GM18951 (cell line): ENCODE data around the gene IZUMO4.
A peak's percentile ranks its signal among the peaks of the same experiment; 100 is the strongest.

Source experiments
- POLR2A ChIP-seq: IDR thresholded peaks from 4 replicates; pipeline ENCODE4 v1.6.1; 2011; ENCODE audit warnings: mild to moderate bottlenecking; ENCODE audit not compliant: insufficient read length, insufficient read depth; ENCODE audit errors: extremely low read depth
- in situ Hi-C: fragments of 300-500 bp; cut with MboI; formaldehyde crosslinking; loops from one replicate; pipeline ENCODE4 v1.12.0; 2022; ENCODE audit warnings: low sequenced_read_pairs, mixed read lengths, inconsistent platforms; ENCODE audit not compliant: unreplicated experiment

Gene IZUMO4, protein sequence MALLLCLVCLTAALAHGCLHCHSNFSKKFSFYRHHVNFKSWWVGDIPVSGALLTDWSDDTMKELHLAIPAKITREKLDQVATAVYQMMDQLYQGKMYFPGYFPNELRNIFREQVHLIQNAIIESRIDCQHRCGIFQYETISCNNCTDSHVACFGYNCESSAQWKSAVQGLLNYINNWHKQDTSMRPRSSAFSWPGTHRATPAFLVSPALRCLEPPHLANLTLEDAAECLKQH

DNA sequence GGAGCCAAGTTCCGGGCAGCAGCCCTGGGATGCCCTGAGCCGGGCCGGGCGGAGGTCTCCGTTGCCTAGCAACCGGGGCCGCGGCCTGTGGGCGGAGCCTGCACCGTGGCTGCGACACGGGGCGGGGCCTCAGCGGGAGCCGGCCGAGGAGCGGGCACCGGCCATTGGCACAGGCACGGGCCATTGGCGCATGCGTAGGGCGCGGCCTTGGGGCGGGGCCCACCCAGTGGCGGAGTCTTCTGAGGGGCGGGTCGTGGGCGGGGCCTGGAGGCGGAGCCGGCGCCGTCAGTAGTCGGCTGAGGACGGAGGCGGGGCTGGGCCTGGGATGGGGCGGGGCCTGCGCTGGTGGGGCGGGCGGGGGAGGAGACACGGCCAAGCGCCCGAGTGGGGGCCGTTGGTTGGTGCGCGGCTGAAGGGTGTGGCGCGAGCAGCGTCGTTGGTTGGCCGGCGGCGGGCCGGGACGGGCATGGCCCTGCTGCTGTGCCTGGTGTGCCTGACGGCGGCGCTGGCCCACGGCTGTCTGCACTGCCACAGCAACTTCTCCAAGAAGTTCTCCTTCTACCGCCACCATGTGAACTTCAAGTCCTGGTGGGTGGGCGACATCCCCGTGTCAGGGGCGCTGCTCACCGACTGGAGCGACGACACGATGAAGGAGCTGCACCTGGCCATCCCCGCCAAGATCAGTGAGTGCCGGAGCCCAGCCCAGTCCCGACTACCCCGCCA, at the start of gene IZUMO4:
Gene IZUMO4, plus strand, starts transcription at position 436 of the 723 bp plus-strand sequence. Its CDS starts 31 bp downstream, at position 467.
- peak; percentile 39 for TF ChIP-seq POLR2A
- in situ Hi-C loops = no loop called here

DNA sequence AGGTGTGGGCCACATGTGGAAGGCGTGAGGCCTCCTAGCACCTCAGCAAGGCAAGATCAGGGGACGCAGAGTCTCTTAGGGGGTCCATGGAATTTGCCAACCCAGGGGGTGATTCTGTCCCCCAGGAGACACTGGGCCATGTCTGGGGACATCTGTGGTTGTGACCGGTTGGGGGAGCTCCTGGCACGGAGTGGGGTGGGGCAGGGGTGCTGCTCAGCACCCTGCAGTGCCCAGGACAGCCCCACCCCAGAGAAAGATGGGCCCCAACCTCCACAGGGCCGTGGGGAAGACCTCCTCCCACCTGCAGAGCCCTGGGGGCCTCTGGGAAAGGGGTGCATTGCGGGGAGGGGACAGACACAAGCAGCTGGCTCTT, 49.7 kb upstream of the IZUMO4 start:
- in situ Hi-C loops = no loop called here
- TF ChIP-seq POLR2A = no peak

DNA sequence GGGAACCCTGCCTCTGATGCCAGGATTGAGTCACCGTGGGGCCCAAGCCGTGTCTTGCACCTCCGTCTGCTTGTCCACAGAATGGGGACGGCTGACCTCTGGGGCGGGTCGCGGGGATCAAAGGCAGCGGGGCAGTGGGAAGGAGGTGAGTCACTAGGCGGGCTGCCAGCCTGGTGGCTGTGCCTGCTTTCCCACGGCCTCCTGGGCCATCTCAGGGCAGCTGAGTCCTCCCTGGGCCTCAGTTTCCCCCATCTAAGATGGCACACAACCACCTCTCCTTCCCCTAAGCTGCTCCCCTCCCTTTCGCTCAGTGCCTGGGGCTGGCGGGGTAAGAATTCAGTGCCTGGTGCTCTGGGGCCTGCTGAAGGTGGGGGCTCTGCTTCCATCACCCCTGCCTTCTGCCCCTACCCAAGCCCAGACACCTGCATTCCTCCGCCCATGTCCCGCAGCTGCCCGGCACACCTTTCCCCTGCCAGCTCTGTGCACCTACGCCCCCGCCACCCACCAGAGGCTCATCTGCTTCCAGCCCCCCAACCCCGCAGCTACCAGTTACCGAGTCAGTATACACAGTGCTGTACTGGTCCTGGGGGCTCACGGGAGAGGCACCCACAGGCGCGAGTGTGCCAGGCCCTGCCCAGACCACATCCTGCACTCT, 49.1 kb upstream of the IZUMO4 start:
- TF ChIP-seq POLR2A = no peak
- in situ Hi-C loops = no loop called here

DNA sequence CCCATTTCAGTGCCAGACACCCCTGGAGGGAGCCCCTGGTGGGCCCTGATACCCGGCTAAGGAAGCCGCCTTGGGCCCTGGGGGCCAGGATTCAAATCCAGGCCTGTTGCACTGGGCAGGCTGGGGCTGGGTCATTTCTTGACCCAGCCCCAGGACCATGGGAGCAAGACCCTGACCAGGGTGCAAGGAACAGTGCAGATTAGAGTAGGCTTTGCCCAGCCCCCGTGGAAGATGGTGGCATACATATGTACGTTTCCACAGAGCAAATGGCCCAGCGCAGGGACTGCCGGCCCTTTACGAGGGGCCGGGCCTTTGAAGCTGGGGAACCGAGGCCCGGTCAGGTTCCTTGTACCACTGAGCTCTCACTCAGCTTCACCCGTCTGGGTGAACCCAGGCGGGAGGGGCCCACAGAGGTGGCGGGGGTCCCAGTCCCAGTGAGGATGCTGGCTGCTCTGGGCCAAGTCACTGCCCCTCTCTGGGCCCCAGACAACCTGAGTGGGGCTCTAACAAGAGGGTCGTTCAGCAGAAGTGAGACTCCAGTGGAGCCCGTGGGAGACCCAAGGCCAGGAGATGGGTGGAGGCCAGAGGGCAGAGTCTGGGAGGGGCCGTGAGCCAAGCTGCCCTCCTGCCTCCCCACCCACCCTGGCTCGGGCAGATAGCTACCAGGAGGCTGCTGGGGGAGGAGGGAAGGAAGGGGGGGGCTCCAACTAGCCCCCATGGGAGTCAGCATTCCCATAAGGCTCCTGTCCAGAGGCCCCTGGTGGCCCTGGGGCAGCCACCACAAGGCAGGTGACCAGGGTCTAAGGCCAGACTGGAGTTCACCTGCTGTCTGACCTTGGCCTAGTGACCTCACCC, 48.4 kb upstream of the IZUMO4 start:
- TF ChIP-seq POLR2A = no peak
- in situ Hi-C loops = no loop called here

DNA sequence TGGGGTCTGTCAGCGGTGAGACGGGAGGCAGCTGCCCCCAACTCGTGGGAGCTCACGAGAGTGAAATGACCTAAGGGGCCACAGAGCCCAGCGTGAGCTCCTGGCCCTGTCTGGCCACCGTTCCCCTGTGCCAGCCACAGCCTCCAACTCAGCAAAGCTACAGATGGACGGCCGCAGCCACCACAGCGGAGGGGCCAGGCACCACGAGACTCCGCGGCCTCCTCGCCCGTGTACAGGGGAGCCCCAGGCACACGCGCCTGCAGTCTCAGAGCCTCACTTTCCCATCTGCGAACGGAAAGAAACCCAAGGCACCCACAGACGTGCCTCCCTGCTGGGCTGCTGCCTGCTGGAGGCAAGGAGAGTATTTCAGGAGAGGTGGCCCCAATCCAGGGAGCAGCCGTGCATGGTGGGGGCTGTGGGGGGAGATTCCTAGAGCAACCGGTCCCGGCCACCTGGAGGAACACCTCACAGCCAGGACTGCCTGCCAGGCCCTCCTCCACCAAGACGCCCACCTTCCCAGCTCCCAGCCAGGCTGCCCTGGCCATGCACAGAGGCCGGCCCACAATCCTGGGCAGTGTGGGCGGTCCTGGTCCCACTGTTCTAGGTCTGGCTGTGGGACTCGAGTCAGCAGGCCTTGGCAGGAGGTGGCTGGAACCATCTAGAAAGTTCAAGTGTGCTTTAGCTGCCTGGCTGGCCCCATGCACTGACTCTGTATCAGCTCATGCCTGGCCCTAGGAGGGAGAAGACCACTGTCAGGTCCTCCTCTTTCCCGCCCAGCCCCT, 47.6 kb upstream of the IZUMO4 start:
- peak; percentile 6 for TF ChIP-seq POLR2A

DNA sequence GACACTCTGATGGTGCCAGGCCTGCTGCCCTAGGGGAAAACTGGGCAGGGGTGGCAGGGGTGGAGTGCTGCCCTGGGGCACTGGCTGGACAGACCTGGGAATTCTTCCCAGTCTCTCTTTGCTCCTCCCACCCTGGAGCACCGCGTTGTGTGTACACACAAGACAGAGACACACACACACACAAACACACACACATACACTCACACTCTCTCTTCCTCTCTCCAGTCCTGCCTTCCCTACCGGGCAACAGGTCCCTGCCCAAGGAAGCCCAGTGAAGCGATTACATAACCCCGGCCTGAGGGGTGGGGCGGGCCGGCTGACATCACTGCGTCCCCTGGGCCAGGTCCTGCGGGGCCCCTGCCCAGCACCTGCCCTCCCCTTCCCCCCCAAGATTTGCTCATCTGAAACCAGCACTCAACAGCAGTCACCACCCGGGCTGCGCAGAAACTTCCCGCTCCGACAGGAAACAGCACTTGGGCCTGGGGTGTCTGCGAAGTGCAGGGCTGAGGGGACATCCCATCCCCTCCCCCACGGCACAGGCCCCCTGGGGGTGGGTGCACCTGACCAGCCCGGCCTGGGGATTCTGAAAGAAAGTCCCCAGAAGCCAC, 46.9 kb upstream of the IZUMO4 start:
- TF ChIP-seq POLR2A = peak; percentile 55
- in situ Hi-C loops = no loop called here

More for the DNA sequence above, 47.6 kb upstream of the IZUMO4 start:
- in situ Hi-C loops = no loop called here

DNA sequence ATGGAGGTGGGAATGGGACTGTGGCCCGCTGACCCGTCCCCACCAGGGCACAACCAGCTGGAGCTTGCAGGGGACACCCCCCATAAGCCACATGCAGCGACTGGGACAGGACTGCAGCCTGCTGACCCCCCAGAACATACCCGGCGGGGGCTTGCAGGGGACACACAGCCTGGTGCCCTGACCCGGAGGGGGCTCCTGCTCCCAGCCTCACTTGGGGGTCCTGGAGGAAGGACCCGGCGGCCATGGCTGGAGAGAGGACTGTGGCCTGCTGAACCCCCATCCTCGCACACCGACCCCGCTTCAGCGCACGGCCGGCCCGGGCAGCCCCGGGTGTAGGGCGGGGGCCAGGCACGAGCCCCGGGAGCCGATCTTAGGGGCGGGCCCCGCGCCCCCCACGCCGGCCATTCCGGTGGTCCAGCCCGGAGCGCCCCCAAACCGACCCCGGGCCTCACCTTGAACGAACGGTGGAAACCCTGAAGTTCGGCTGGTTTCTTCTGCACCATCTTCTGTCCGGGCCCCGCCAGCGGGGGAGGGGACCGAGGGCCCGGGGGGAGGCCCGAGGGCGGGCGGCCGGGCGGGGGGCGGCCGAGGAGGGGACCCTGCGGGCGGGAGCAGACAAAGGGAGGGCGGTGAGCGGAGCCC, 46.2 kb upstream of the IZUMO4 start:
- in situ Hi-C loops = no loop called here
- TF ChIP-seq POLR2A = no peak

DNA sequence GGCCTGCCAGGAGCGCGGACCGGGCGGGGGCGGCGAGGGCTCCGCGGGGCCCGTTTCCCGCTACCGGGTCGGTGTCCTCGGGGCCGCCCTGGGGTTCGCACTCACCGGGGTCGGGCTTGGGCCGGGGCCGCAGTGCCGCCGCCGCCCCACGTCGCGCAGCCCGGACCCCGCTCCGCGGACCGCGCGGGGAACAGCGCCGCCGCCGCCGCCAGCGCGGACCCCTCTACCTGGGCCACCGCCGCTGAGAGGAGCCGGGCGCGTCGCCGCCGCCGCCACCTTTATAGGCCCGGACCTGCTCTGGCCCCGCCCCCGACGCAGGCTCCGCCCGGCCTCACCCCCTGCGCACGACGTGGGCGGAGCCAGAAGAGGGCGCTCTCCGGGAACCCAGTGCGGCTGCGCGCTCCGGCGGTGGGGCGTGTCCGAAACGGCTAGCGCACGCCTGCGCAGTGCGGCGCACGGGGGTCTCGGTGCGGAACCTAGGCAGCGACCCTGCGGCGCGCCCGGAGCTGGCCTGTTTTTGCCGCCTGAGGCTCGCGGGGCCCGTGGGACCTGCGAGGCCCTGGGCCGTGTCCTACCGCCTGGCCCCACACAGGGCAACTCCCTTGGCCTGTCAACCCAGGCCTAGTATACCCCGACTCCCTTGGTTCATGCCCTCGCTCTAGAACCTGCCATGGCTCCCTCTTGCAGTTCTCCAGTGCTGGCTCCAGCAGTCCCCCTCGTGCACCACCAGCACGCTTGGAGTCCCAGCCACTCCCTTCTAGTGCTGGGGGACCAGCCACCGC, 45.5 kb upstream of the IZUMO4 start, which contains the start of gene MKNK2:
Gene MKNK2, minus strand, starts transcription at position 254 of the 782 bp plus-strand sequence. CDS start 393 bp downstream, outside the sequence.
- in situ Hi-C loops = no loop called here
- peak; percentile 100 for TF ChIP-seq POLR2A

DNA sequence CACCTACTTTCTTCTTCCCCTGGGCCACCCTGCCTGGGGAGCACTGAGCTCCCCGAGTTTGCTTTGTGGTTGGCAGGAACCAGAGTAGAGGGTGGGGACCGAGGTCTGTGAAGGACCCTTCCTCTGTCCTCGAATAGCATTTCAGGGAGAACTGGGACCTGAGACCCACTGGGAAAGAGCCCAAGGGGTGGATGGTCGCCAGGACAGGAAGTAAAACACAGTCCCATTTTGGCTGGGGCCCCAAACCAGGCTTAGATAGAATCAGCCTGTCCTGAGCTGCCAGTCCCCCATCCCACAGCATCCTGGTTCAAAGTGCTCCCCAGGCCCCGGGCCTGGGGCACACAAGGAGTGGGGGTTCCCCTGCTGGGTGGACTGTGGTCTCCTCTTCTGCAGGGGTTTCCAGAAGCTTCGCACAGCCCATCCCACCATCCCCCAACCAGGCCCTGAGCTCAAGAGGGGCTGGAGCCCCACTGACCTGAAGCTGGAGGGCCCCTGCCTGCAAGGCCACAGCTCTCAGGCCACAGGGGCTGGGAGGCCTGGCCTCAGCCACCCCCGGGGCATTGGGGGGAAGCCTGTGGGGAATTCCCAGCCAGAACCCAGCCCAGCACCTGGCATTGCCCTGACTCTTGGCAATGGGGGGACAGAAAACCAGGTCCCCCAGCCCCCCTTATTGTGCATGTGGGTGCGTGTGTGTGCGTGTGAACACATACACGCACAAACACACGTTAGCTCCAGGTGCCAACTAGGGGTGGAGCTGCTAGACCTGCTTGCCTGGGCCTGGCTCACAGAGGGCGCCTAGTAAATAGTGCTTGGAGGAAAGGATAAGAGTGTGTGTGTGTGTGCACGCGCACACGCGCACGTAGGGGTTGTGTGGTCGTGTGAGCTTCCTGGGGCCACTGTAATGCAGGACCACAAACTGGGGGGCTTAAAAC, 44.7 kb upstream of the IZUMO4 start:
- TF ChIP-seq POLR2A = no peak
- in situ Hi-C loops = no loop called here
